ENCODE results near the gene KNOP1. TPM values are rescaled to one million over a fixed set of nuclear protein-coding genes. Genes with fewer than 3 reads are reported as not detected.

The KNOP1 gene
- total and polyA plus RNA-seq, 10 donors: 7.1 to 13.7 (median 9.9) TPM

DNA sequence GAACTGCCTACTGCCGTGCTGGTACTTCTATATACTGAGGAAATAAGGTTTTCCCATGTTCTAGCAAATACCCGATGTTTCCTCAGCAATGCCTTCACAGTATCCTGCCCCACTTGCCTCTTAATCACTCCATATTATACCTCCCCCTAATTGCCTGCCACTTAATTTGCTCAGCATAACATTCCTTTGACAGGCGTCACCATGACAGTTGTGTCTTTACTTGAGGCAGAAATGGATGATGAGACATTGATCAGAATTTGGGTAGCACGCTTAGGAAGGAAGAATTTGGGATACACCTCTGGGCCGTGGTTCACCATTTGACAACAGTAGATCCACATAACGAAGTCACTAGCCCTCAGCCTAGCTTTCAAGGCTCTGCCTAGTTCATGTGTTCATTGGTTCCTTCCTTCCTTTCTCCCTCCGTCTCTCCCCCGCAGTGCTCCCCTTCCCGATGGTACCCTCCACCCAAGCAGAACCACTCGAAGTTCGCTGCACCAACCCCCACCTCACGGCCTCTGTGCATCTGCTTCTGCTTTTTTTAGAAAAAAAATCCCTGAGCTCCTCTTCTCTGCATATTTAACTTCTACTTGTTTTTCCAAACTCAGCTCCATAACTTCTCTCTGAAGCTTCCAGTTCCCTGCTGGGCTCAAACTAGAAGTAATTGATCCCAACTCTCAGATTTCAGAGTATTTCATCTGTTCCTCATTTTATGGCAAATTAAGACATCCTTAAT is 19.4 kb upstream of the KNOP1 start:
- Histone ChIP-seq H3K4me1 (no peaks in the 10 kb centered on the region), H3K27me3 (replicated peaks in 1 of 7) (no peaks in the 10 kb centered on the region), H3K36me3 (peaks cover 0 to 14% (median 0%) of the 10 kb centered on the region in 6 donors), H3K4me3 (no peak overlapping the region), H3K9me3 (no peaks in the 10 kb centered on the region), H3K27ac (no peak overlapping the region)
- TF ChIP-seq POLR2AphosphoS5 (IDR thresholded peaks at IDR 0.05): no peak
- TF ChIP-seq POLR2A (IDR thresholded peaks at IDR 0.05): no peak
- TF ChIP-seq, protein P1, sequence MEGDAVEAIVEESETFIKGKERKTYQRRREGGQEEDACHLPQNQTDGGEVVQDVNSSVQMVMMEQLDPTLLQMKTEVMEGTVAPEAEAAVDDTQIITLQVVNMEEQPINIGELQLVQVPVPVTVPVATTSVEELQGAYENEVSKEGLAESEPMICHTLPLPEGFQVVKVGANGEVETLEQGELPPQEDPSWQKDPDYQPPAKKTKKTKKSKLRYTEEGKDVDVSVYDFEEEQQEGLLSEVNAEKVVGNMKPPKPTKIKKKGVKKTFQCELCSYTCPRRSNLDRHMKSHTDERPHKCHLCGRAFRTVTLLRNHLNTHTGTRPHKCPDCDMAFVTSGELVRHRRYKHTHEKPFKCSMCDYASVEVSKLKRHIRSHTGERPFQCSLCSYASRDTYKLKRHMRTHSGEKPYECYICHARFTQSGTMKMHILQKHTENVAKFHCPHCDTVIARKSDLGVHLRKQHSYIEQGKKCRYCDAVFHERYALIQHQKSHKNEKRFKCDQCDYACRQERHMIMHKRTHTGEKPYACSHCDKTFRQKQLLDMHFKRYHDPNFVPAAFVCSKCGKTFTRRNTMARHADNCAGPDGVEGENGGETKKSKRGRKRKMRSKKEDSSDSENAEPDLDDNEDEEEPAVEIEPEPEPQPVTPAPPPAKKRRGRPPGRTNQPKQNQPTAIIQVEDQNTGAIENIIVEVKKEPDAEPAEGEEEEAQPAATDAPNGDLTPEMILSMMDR (IDR thresholded peaks at IDR 0.05 in 8 of 11, conservative IDR thresholded peaks at IDR 0.05 in 3 of 11): no peak
- no peak for DNase-seq
- WGBS, 5 donors: 58 to 72% (median 64%) methylated on average over 12 of the region's 12 CpGs
- intact Hi-C loops (cut with DNase I; ENCODE audit: low total_unique reads): no loop called here

DNA sequence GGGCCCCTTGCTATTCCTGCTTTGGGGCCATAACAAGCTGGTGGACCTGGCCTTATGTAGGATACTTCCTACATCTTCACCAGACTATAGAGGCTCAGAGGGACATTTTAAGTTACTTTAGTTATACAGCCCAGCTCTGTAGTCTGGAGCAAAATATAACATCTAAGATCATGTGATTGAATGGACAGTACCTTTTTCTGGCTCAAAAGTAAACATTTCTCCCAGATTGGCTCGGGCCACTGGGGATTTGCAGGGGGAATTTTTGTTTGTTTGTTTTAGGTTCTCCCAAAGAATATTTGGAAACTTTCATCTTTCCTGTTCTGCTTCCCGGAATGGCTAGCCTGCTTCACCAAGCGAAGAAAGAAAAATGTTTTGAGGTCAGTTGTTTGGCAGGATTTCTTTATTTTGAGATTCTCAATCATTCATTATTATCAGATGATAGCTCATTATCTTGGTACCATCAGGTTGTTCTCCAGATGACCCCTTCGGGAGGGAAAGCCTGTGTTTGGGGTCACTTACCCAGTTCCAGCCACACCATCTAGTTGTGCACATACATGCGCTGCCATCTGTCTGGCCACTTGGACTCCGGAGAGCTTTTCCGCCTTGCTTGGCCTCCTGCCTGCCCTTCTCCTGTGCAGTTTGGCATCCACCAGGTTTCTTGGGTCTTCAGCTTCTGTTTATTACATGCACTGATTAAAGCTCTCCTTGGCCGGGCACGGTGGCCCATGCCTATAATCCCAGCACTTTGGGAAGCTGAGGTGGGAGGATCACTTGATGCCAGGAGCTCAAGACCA is 17.2 kb upstream of the KNOP1 start:
- Histone ChIP-seq H3K4me1 (no peaks in the 10 kb centered on the region), H3K9me3 (no peaks in the 10 kb centered on the region), H3K36me3 (peaks cover 0 to 14% (median 0%) of the 10 kb centered on the region in 6 donors), H3K4me3 (no peak overlapping the region), H3K27me3 (replicated peaks in 1 of 7) (no peaks in the 10 kb centered on the region), H3K27ac (no peak overlapping the region)
- intact Hi-C loops (cut with DNase I; ENCODE audit: low total_unique reads): no loop called here
- 83 to 97% (median 86%) methylated on average over 9 of the region's 9 CpGs for WGBS, 5 donors
- no peak for DNase-seq
- TF ChIP-seq POLR2A (IDR thresholded peaks at IDR 0.05) (no peak), POLR2AphosphoS5 (IDR thresholded peaks at IDR 0.05) (no peak)
- TF ChIP-seq, protein P1 (IDR thresholded peaks at IDR 0.05 in 8 of 11, conservative IDR thresholded peaks at IDR 0.05 in 3 of 11): no peak

DNA sequence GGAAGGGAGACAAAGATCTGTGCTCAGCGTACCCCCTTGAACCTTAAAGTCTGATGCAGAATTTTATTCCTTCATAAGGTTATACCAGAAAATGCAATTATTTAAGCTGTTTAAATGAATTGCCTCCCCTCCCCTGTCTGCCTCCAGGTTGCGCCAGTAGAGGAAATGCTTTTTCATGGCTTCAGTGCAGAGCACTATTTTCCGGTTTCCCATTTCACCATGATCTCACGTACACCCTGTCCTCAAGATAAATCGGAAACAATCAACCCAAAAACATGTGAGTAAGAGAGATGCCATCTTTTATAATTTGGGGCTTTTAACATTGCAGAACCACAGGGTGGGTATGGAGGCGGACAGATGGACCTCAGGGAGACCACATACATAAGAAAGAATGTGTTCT is 15.5 kb upstream of the KNOP1 start:
- TF ChIP-seq, protein P1 (IDR thresholded peaks at IDR 0.05 in 8 of 11, conservative IDR thresholded peaks at IDR 0.05 in 3 of 11): no peak
- TF ChIP-seq POLR2AphosphoS5 (IDR thresholded peaks at IDR 0.05) (no peak), POLR2A (IDR thresholded peaks at IDR 0.05) (no peak)
- 81 to 91% (median 85%) methylated on average over 6 of the region's 6 CpGs for WGBS, 5 donors

DNA sequence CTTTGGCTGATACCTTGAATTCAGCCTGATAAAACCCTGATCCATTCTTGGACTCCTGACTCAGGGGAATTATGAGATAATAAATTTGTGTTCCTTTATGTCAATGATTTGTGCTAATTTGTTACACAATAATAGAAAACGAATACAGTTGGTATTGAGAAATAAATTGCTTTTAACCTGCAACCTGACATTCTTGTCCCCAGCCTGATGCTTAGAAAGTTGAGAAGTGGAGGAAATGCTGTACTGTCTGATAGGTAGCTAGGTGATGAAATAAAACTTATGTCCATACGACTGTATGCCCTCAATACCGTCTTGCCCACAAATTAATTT is 10.6 kb upstream of the KNOP1 start:
- H3K4me3 ChIP-seq: no peak overlapping the region
- no peak for DNase-seq
- no peaks in the 10 kb centered on the region for H3K9me3 ChIP-seq
- peaks cover 0 to 1% (median 0%) of the 10 kb centered on the region in 6 donors for H3K36me3 ChIP-seq
- H3K4me1 ChIP-seq: no peaks in the 10 kb centered on the region
- no peaks in the 10 kb centered on the region for H3K27me3 ChIP-seq (replicated peaks in 1 of 7)
- intact Hi-C loops (cut with DNase I; ENCODE audit: low total_unique reads): no loop called here
- 65 to 90% (median 86%) methylated on average over 3 of the region's 3 CpGs for WGBS, 5 donors
- H3K27ac ChIP-seq: no peak overlapping the region
- TF ChIP-seq, protein P1 (IDR thresholded peaks at IDR 0.05 in 8 of 11, conservative IDR thresholded peaks at IDR 0.05 in 3 of 11): no peak
- no peak for TF ChIP-seq POLR2AphosphoS5 (IDR thresholded peaks at IDR 0.05)
- no peak for TF ChIP-seq POLR2A (IDR thresholded peaks at IDR 0.05)

More for the DNA sequence above, 15.5 kb upstream of the KNOP1 start:
- Histone ChIP-seq H3K27ac (no peak overlapping the region), H3K36me3 (peaks cover 0 to 14% (median 0%) of the 10 kb centered on the region in 6 donors), H3K27me3 (replicated peaks in 1 of 7) (no peaks in the 10 kb centered on the region), H3K9me3 (no peaks in the 10 kb centered on the region), H3K4me1 (no peaks in the 10 kb centered on the region), H3K4me3 (no peak overlapping the region)
- no peak for DNase-seq
- intact Hi-C loops (cut with DNase I; ENCODE audit: low total_unique reads): no loop called here
